ENCODE results near the gene CDH18.

CDH18 gene

DNA sequence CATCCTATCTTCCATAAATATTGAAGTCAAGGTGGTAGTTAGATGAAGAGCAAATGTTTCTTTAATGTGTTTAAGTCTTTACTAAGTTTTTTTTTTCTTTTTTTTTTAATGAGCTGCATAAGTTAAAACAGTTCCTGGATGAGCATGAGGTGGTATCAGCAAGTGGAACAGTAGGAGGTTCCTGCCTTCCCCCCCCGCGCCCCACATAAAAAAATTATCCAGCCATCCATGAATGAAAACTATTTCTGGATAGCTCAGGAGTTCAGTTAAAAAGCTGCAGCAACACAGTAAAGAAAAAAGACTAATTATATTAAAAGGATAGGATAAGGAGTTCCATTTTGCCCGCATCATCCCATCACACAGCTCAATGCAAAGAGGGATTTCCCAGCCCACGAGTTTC lies 349.5 kb downstream of the CDH18 start:
- H3K4me3 ChIP-seq (replicated peaks in 1 of 2; ENCODE audit: low read depth in 2 of 2, low read length in 2 of 2): no peak overlapping the region
- TF ChIP-seq, protein P1, sequence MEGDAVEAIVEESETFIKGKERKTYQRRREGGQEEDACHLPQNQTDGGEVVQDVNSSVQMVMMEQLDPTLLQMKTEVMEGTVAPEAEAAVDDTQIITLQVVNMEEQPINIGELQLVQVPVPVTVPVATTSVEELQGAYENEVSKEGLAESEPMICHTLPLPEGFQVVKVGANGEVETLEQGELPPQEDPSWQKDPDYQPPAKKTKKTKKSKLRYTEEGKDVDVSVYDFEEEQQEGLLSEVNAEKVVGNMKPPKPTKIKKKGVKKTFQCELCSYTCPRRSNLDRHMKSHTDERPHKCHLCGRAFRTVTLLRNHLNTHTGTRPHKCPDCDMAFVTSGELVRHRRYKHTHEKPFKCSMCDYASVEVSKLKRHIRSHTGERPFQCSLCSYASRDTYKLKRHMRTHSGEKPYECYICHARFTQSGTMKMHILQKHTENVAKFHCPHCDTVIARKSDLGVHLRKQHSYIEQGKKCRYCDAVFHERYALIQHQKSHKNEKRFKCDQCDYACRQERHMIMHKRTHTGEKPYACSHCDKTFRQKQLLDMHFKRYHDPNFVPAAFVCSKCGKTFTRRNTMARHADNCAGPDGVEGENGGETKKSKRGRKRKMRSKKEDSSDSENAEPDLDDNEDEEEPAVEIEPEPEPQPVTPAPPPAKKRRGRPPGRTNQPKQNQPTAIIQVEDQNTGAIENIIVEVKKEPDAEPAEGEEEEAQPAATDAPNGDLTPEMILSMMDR (IDR thresholded peaks at IDR 0.05; ENCODE audit: low read depth, low read length): no peak
- no peak for DNase-seq (ENCODE audit: low read depth in 2 of 2)

DNA sequence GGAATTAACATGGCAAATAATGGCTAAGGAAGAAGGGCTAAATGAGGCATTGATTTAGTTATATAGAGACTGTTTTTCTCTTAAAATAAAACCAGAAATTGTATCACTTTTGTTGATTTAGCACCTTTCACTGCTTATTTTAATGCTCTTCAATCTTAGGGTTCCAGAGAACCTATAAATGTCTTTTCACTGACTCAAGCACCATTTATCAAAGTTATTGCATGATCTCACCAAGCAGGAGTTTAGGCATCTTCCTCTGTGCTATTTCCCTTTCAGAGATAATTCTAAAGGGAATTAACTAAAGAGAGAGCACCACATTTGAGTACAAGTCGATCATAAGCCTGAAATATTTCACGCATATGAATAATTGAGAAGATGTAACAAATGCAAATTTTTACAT lies 357.1 kb downstream of the CDH18 start:
- no peak overlapping the region for H3K4me3 ChIP-seq (replicated peaks in 1 of 2; ENCODE audit: low read depth in 2 of 2, low read length in 2 of 2)
- no peak for DNase-seq (ENCODE audit: low read depth in 2 of 2)
- TF ChIP-seq, protein P1 (IDR thresholded peaks at IDR 0.05; ENCODE audit: low read depth, low read length): no peak

DNA sequence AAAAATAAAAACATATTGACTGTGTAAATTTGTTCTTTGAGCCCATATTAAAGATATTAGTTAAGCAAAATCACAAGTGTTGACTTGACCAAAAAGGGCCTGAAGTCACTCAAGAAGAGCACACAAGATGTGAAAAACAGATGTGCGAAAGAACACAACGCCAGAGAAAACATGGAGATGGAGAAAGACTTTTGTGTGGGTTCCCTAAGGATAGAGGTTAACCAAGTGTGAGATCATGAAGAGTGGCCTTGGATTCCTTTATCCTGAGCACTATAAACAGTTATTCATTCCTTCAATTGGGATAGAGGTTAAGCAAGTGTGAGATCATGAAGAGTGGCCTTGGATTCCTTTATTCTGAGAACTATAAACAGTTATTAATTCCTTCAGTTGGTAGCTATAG lies 361.8 kb downstream of the CDH18 start:
- DNase-seq (ENCODE audit: low read depth in 2 of 2): no peak
- no peak overlapping the region for H3K4me3 ChIP-seq (replicated peaks in 1 of 2; ENCODE audit: low read depth in 2 of 2, low read length in 2 of 2)
- TF ChIP-seq, protein P1 (IDR thresholded peaks at IDR 0.05; ENCODE audit: low read depth, low read length): no peak

DNA sequence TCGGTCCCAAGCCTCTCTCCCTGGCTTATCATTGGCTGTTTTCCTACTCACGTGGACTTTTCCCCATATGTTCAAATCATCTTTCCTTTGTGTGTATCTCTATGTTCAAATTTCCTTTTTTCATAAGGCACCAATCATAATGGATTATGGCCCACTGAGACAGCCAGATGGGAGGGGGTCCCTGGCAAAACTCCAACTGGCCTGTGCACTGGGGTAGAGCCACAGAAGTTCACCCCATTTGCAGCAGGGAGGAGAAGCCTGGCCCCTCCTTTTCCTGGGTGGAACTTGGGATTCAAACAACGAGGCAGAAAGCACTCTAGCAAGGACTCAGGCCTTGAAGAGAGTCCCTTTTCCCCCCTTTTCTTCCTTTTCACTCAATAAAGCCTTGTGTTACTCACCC lies 362.4 kb downstream of the CDH18 start:
- TF ChIP-seq, protein P1 (IDR thresholded peaks at IDR 0.05; ENCODE audit: low read depth, low read length): no peak
- DNase-seq (ENCODE audit: low read depth in 2 of 2): no peak
- no peak overlapping the region for H3K4me3 ChIP-seq (replicated peaks in 1 of 2; ENCODE audit: low read depth in 2 of 2, low read length in 2 of 2)

DNA sequence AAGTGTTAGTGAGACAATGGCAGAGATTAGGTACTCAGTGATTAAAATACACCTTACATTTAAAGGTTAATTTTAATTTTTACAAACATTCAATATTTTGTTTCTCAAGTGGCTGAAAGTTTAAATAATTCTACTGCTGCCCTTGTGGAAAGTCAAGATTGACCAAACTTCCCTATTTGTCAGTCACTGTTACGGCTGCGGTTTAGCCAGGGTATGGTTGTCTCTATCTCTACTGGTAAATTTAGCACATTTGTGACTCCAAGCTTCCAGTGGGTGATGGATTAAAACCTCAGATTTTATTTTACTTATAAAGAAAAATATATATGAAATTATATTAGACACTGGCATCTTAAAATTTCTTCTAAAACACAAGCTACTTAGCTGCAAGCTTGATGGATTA lies 368.4 kb downstream of the CDH18 start:
- H3K4me3 ChIP-seq (replicated peaks in 1 of 2; ENCODE audit: low read depth in 2 of 2, low read length in 2 of 2): no peak overlapping the region
- TF ChIP-seq, protein P1 (IDR thresholded peaks at IDR 0.05; ENCODE audit: low read depth, low read length): no peak
- DNase-seq (ENCODE audit: low read depth in 2 of 2): no peak

DNA sequence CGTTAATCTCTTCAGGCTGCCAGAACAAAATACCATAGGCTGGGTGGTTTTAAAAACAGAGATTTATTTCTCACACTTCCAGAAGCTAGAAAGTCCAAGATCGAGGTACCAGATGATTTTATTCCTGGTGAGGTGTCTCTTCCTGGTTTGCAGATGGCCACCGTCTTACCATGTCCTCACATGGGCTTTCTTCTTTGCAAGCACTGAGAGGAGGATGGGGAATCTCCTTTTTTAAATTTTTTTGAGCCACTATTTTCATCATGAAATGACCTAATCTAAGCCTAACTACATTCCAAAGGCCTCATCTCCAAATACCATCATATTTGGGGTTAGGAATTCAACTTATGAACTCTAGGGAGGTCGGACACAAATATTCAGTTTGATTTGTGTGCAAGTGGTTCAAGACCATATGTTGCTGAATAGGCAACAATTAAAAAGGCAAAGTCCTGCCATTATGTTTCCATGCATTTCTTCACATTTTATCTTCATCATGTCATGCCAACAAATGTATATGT lies 371.2 kb downstream of the CDH18 start:
- DNase-seq (ENCODE audit: low read depth in 2 of 2): no peak
- no peak overlapping the region for H3K4me3 ChIP-seq (replicated peaks in 1 of 2; ENCODE audit: low read depth in 2 of 2, low read length in 2 of 2)
- TF ChIP-seq, protein P1 (IDR thresholded peaks at IDR 0.05; ENCODE audit: low read depth, low read length): no peak

DNA sequence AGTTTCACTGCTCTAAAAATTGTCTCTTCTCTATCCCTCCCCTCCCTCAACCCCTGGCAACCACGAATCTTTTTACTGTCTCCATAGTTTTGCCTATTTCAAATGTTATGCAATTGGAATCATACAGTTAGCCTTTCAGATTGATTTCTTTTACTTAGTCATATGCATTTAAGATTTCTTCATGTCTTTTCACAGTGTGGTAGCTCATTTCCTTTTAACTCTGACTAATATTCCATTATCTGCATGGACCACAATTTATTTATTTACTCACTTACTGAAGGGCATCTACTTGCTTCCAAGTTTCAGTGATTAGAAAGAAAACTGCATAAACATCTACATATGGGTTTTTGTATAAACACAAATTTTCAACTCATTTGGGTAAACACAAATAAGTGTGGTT lies 372.3 kb downstream of the CDH18 start:
- no peak for DNase-seq (ENCODE audit: low read depth in 2 of 2)
- TF ChIP-seq, protein P1 (IDR thresholded peaks at IDR 0.05; ENCODE audit: low read depth, low read length): no peak
- H3K4me3 ChIP-seq (replicated peaks in 1 of 2; ENCODE audit: low read depth in 2 of 2, low read length in 2 of 2): no peak overlapping the region
